Panc1 (cell line): Measurements from ENCODE around the gene FGD4. TPM values are rescaled to one million over a fixed set of nuclear protein-coding genes. Genes with fewer than 3 reads are reported as not detected.
"Not testable (repeated sequence)": the region's sequence is repeated elsewhere in the genome, so short reads cannot be mapped to it uniquely, and the experiment has no call there.

ENCODE experiments used
- ATAC-seq: fragments of 200-7000 bp; cut with Tn5 transposase; 2 replicates; pipeline ENCODE4 v1.9.1; 2020; ENCODE audit warnings: mild to moderate bottlenecking, moderate library complexity
- BruUV-seq: library from RNA; stranded (reverse); fragments of 400-500 nt; replicated peaks from 2 replicates; lab custom pipeline; 2021; lab: Mats Ljungman, UMichigan
- CTCF ChIA-PET: fragments of 300-600 bp; sonication (Branson Sonifier 250); formaldehyde crosslinking; loops from one replicate; lab custom pipeline; 2022; ENCODE audit warnings: antibody characterized with exemption; lab: Charles Lee
- POLR2A ChIA-PET: fragments of 300-600 bp; sonication (Branson Sonifier 250); formaldehyde crosslinking; loops from one replicate; lab custom pipeline; 2022; ENCODE audit warnings: antibody characterized with exemption; lab: Charles Lee
- DNase-seq: peaks from one replicate; pipeline ENCODE4 v3.0.0-alpha.2; 2010; ENCODE audit warnings: low read depth, low spot score
- H3K27ac ChIP-seq: 2 replicates; pipeline ENCODE4 v1.5.1; 2011; ENCODE audit warnings: mild to moderate bottlenecking, low read length, inconsistent platforms
- H3K27me3 ChIP-seq: fragments of 200-500 bp; sonication (Bioruptor generic); 2 replicates; pipeline ENCODE4 v1.6.0; 2014; ENCODE audit warnings: low read length, inconsistent platforms; ENCODE audit not compliant: control insufficient read depth, insufficient read depth
- H3K36me3 ChIP-seq: fragments of 200-500 bp; sonication (Bioruptor generic); 2 replicates; pipeline ENCODE4 v1.5.1; 2014; ENCODE audit warnings: inconsistent platforms, mild to moderate bottlenecking, low read length, moderate library complexity; ENCODE audit not compliant: control insufficient read depth, insufficient read depth
- H3K4me1 ChIP-seq: 2 replicates; pipeline ENCODE4 v1.5.1; 2011; ENCODE audit warnings: inconsistent platforms, mild to moderate bottlenecking, low read length, moderate library complexity; ENCODE audit not compliant: control insufficient read depth, insufficient read depth
- H3K4me3 ChIP-seq, 2 experiments: 2 replicates each; pipeline ENCODE4 v1.5.1; 2011 to 2012; ENCODE audit warnings: low read depth in 2 of 2, low read length in 2 of 2, mild to moderate bottlenecking in 2 of 2, inconsistent platforms in 1 of 2, moderate library complexity in 1 of 2
- H3K9me3 ChIP-seq: fragments of 200-500 bp; sonication (Bioruptor generic); 2 replicates; pipeline ENCODE4 v1.5.1; 2014; ENCODE audit warnings: low read depth, mild to moderate bottlenecking, inconsistent platforms, low read length, moderate library complexity; ENCODE audit not compliant: control insufficient read depth, insufficient read depth
- CTCF ChIP-seq: fragments of 450-650 bp; IDR thresholded peaks from 2 replicates; pipeline ENCODE4 v1.5.1; 2017; ENCODE audit warnings: mild to moderate bottlenecking
- POLR2AphosphoS5 ChIP-seq: IDR thresholded peaks from 2 replicates; pipeline ENCODE4 v1.6.1; 2012; ENCODE audit warnings: mild to moderate bottlenecking, low read depth, low read length, moderate library complexity
- REST ChIP-seq, 2 experiments: IDR thresholded peaks; 2 replicates each; pipeline ENCODE4 v1.6.1; 2011 to 2012; ENCODE audit warnings: low read depth in 2 of 2, control low read depth in 1 of 2, low read length in 1 of 2, mild to moderate bottlenecking in 1 of 2, moderate library complexity in 1 of 2; ENCODE audit not compliant: insufficient read depth in 1 of 2
- SIN3A ChIP-seq: IDR thresholded peaks from 2 replicates; pipeline ENCODE4 v1.6.1; 2012; ENCODE audit warnings: low read depth, mild to moderate bottlenecking, low read length, moderate library complexity, borderline replicate concordance; ENCODE audit not compliant: insufficient read depth
- TCF7L2 ChIP-seq: IDR thresholded peaks from 2 replicates; pipeline ENCODE4 v1.6.1; 2011; ENCODE audit warnings: mild to moderate bottlenecking, low read depth, low read length, inconsistent platforms
- in situ Hi-C: cut with HindIII; loops from 2 replicates; pipeline ENCODE4 v1.10.0; 2016; ENCODE audit warnings: low sequenced_read_pairs, low pct_unique_long_range_greater_than_20kb
- intact Hi-C: fragments of 100-400 bp; cut with micrococcal nuclease; formaldehyde crosslinking; loops from one replicate; pipeline ENCODE4 v1.10.0; 2022; ENCODE audit not compliant: unreplicated experiment
- total RNA-seq: library from RNA; stranded (reverse); gene quantifications from one replicate; pipeline ENCODE4 v1.2.1, GENCODE V29; 2021; ENCODE audit not compliant: unreplicated experiment

Gene FGD4
- total RNA-seq, 1 experiment from 2014 or later, result 5.0 TPM

GRCh38 chr12:32509328-32510091 is 110.2 kb downstream of the FGD4 start:
- POLR2A ChIA-PET, result no interaction called here
- intact Hi-C loops (no loop called here), in situ Hi-C loops (no loop called here)
- H3K9me3 ChIP-seq, result no peaks in the 10 kb centered on the region
- no peak overlapping the region for H3K27ac ChIP-seq
- no peaks in the 10 kb centered on the region for H3K4me1 ChIP-seq
- ATAC-seq, result no peak
- no peaks in the 10 kb centered on the region for H3K36me3 ChIP-seq
- TF ChIP-seq CTCF, result no peak
- no peak for TF ChIP-seq POLR2AphosphoS5
- TF ChIP-seq SIN3A, result no peak
- TF ChIP-seq REST (IDR thresholded peaks at IDR 0.05; ENCODE audit: insufficient read depth in 1 of 2, low read depth in 2 of 2, low read length in 1 of 2), result no peak
- no peak for TF ChIP-seq TCF7L2
- H3K27me3 ChIP-seq, result peaks cover 2% of the 10 kb centered on the region; the same call in 1 of the 2 replicates
- no peak for DNase-seq
- BruUV-seq, result no TSS peak
- H3K4me3 ChIP-seq, result no peak overlapping the region
- CTCF ChIA-PET, result no interaction called here

GRCh38 chr12:32511976-32512375 is 112.6 kb downstream of the FGD4 start:
- H3K9me3 ChIP-seq, POLR2A ChIA-PET, H3K36me3 ChIP-seq, H3K4me3 ChIP-seq, BruUV-seq, in situ Hi-C loops, ATAC-seq, CTCF ChIA-PET, H3K27me3 ChIP-seq, H3K27ac ChIP-seq, H3K4me1 ChIP-seq, intact Hi-C loops, DNase-seq: not testable (repeated sequence)

- Histone ChIP-seq H3K4me1 (no peaks in the 10 kb centered on the region), H3K27ac (no peak overlapping the region), H3K4me3 (no peak overlapping the region), H3K36me3 (no peaks in the 10 kb centered on the region), H3K27me3 (peaks cover 2% of the 10 kb centered on the region; the same call in 1 of the 2 replicates), H3K9me3 (no peaks in the 10 kb centered on the region)
- POLR2A ChIA-PET, result no interaction called here
- no peak for DNase-seq
- CTCF ChIA-PET, result no interaction called here
- TF ChIP-seq CTCF, result no peak
- no peak for TF ChIP-seq TCF7L2
- intact Hi-C loops (no loop called here), in situ Hi-C loops (no loop called here)
- ATAC-seq, result no peak
- BruUV-seq, result no TSS peak
Observed at GRCh38 chr12:32512379-32512778, 113.0 kb downstream of the FGD4 start.
